Neuronal stem cell (in vitro differentiated cells): Measurements from ENCODE around the gene TRIM41.

Experiments used
- DNase-seq: peaks from one replicate; pipeline ENCODE4 v3.0.0-alpha.2; 2013; ENCODE audit warnings: low spot score
- H2AFZ ChIP-seq: one replicate; pipeline ENCODE4 v1.6.1; 2013; ENCODE audit warnings: mild to moderate bottlenecking, low read length, inconsistent platforms
- H2AK5ac ChIP-seq: 2 replicates; pipeline ENCODE4 v1.6.1; 2013; ENCODE audit warnings: low read depth, mild to moderate bottlenecking, inconsistent platforms, low read length, moderate library complexity, mixed read lengths
- H2BK120ac ChIP-seq: 2 replicates; pipeline ENCODE4 v1.6.1; 2013; ENCODE audit warnings: low read depth, mild to moderate bottlenecking, inconsistent platforms, low read length, moderate library complexity, mixed read lengths
- H2BK12ac ChIP-seq: one replicate; pipeline ENCODE4 v1.6.1; 2013; ENCODE audit warnings: low read length, inconsistent platforms
- H2BK15ac ChIP-seq: 2 replicates; pipeline ENCODE4 v1.6.1; 2013; ENCODE audit warnings: mild to moderate bottlenecking, low read length, inconsistent platforms, mixed read lengths
- H2BK5ac ChIP-seq: one replicate; pipeline ENCODE4 v1.6.1; 2013; ENCODE audit warnings: inconsistent platforms, mild to moderate bottlenecking, low read length, moderate library complexity
- H3K14ac ChIP-seq: one replicate; pipeline ENCODE4 v1.6.1; 2013; ENCODE audit warnings: low read length, inconsistent platforms
- H3K18ac ChIP-seq: 2 replicates; pipeline ENCODE4 v1.6.1; 2013; ENCODE audit warnings: low read length, inconsistent platforms
- H3K23ac ChIP-seq: 2 replicates; pipeline ENCODE4 v1.6.1; 2013; ENCODE audit warnings: low read depth, mild to moderate bottlenecking, mixed read lengths, low read length, inconsistent platforms; ENCODE audit not compliant: poor library complexity
- H3K27ac ChIP-seq: replicated peaks from 3 replicates; pipeline ENCODE4 v1.5.1; 2013; ENCODE audit warnings: low read length, inconsistent platforms
- H3K27me3 ChIP-seq, 3 experiments: 2 replicates each; pipeline ENCODE4 v1.6.1; 2013; ENCODE audit warnings: low read length in 3 of 3, mild to moderate bottlenecking in 2 of 3, inconsistent platforms in 1 of 3, low read depth in 1 of 3, mixed read lengths in 1 of 3, moderate library complexity in 1 of 3; ENCODE audit not compliant: control insufficient read depth in 3 of 3, insufficient read depth in 3 of 3
- H3K36me3 ChIP-seq, 2 donors: replicated peaks in 1 of 2; 2 replicates each; pipeline ENCODE4 v1.6.1; 2013; ENCODE audit warnings: low read length in 2 of 2; ENCODE audit not compliant: control insufficient read depth in 2 of 2, insufficient read depth in 2 of 2
- H3K4ac ChIP-seq: 2 replicates; pipeline ENCODE4 v1.6.1; 2013; ENCODE audit warnings: inconsistent platforms, mild to moderate bottlenecking, low read length, moderate library complexity
- H3K4me1 ChIP-seq, 2 donors: 1 replicate in 1 of 2; 2 replicates in 1 of 2; pipeline ENCODE4 v1.6.1; 2013; ENCODE audit warnings: low read length in 2 of 2, low read depth in 1 of 2; ENCODE audit not compliant: control insufficient read depth in 2 of 2, insufficient read depth in 1 of 2
- H3K4me2 ChIP-seq: one replicate; pipeline ENCODE4 v1.6.1; 2013; ENCODE audit warnings: mild to moderate bottlenecking, low read length, inconsistent platforms; ENCODE audit not compliant: insufficient read depth, poor library complexity, severe bottlenecking
- H3K4me3 ChIP-seq, 2 donors: 2 replicates each; pipeline ENCODE4 v1.5.1; 2013; ENCODE audit warnings: low read length in 2 of 2, mild to moderate bottlenecking in 2 of 2, inconsistent platforms in 1 of 2, moderate library complexity in 1 of 2
- H3K79me1 ChIP-seq: one replicate; pipeline ENCODE4 v1.6.1; 2013; ENCODE audit warnings: low read depth, mild to moderate bottlenecking, inconsistent platforms, low read length, moderate library complexity
- H3K9ac ChIP-seq: one replicate; pipeline ENCODE4 v1.6.1; 2013; ENCODE audit warnings: mild to moderate bottlenecking, low read depth, low read length, inconsistent platforms; ENCODE audit not compliant: poor library complexity
- H3K9me3 ChIP-seq, 2 donors: replicated peaks in 1 of 2; 2 replicates each; pipeline versions ENCODE3 to v1.6.1; 2013; ENCODE audit warnings: low read length in 2 of 2, mild to moderate bottlenecking in 2 of 2, inconsistent platforms in 1 of 2, low read depth in 1 of 2, mixed read lengths in 1 of 2, moderate library complexity in 1 of 2; ENCODE audit not compliant: control insufficient read depth in 2 of 2, insufficient read depth in 1 of 2
- H4K8ac ChIP-seq: one replicate; pipeline ENCODE4 v1.6.1; 2013; ENCODE audit warnings: low read depth, mild to moderate bottlenecking, inconsistent platforms, low read length, moderate library complexity
- H4K91ac ChIP-seq: one replicate; pipeline ENCODE4 v1.6.1; 2013; ENCODE audit warnings: low read length, low read depth, mild to moderate bottlenecking, inconsistent platforms; ENCODE audit not compliant: poor library complexity
- WGBS, 2 donors: extraction: QIAGEN DNeasy Blood & Tissue Kit; methylation state at CpG; one replicate each; pipeline ENCODE4 v1.1.7; 2013; ENCODE audit warnings: missing lambda C conversion rate in 2 of 2, mixed read lengths in 1 of 2; ENCODE audit not compliant: insufficient read length in 2 of 2, insufficient replicate concordance in 1 of 2; ENCODE audit errors: extremely low coverage in 2 of 2; 5-methylcytosine and 5-hydroxymethylcytosine counted together

TRIM41 gene

GRCh38 chr5:181219262-181220177 lies 3.6 kb upstream of the TRIM41 start:
- Histone ChIP-seq H3K9me3 (no peaks in the 10 kb centered on the region), H3K23ac (peak overlapping the region; percentile 92), H4K8ac (no peak overlapping the region), H3K4me2 (no peak overlapping the region), H2AK5ac (peak overlapping the region; percentile 45), H3K36me3 (peaks cover 0 to 1% of the 10 kb centered on the region in 2 donors), H3K27me3 (peaks cover 0 to 10% (median 0%) of the 10 kb centered on the region in 3 experiments), H2BK12ac (peak overlapping the region; percentile 43), H2BK120ac (no peak overlapping the region), H3K4me3 (no peak overlapping the region), H3K18ac (no peak overlapping the region), H2BK15ac (peak overlapping the region; percentile 55), H3K27ac (no peak overlapping the region), H3K14ac (no peak overlapping the region), H3K4ac (no peak overlapping the region), H2BK5ac (no peak overlapping the region), H4K91ac (no peak overlapping the region), H3K4me1 (peaks cover 5 to 8% of the 10 kb centered on the region in 2 donors), H3K9ac (no peak overlapping the region), H3K79me1 (peaks cover 2% of the 10 kb centered on the region), H2AFZ (no peak overlapping the region)
- DNase-seq = no peak
- WGBS, 2 donors = no CpG with 5 or more reads among the region's 49 CpGs

DNA sequence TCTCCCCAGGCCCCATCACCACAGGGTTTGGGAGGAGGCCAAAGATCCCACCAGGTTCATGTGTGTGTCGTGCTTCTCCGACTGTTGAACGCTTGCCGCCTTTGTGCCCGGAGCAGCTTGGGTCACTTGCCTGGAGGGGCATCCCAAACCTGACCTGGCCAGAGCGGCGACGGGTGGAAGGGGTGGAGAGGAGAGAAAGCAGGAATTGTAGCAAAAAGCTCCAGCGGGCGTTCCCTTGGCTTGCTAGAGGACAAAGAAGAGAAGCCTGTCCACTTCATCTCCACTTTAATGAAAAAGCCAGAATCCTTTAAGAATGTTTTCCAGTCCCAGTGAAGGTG lies 2.9 kb upstream of the TRIM41 start:
- H3K4ac ChIP-seq = no peak overlapping the region
- H3K36me3 ChIP-seq = peaks cover 5 to 8% of the 10 kb centered on the region in 2 donors
- H2BK15ac ChIP-seq = no peak overlapping the region
- WGBS, 2 donors = no CpG with 5 or more reads among the region's 10 CpGs
- no peak overlapping the region for H3K4me2 ChIP-seq
- no peak overlapping the region for H3K23ac ChIP-seq
- peaks cover 0 to 10% (median 0%) of the 10 kb centered on the region in 3 experiments for H3K27me3 ChIP-seq
- no peak overlapping the region for H3K9ac ChIP-seq
- no peak overlapping the region for H2AFZ ChIP-seq
- no peak overlapping the region for H3K27ac ChIP-seq
- H3K9me3 ChIP-seq = no peaks in the 10 kb centered on the region
- DNase-seq = no peak
- H2AK5ac ChIP-seq = no peak overlapping the region
- no peak overlapping the region for H3K18ac ChIP-seq
- H3K4me3 ChIP-seq = no peak overlapping the region
- no peak overlapping the region for H3K14ac ChIP-seq
- H4K91ac ChIP-seq = no peak overlapping the region
- H2BK5ac ChIP-seq = no peak overlapping the region
- H3K4me1 ChIP-seq = peaks cover 6 to 13% of the 10 kb centered on the region in 2 donors
- no peak overlapping the region for H2BK12ac ChIP-seq
- no peak overlapping the region for H2BK120ac ChIP-seq
- H4K8ac ChIP-seq = no peak overlapping the region
- H3K79me1 ChIP-seq = peaks cover 5% of the 10 kb centered on the region

GRCh38 chr5:181221105-181221791 lies 1.8 kb upstream of the TRIM41 start:
- Histone ChIP-seq H3K9me3 (no peaks in the 10 kb centered on the region), H2AK5ac (no peak overlapping the region), H3K27me3 (peaks cover 0 to 6% (median 0%) of the 10 kb centered on the region in 3 experiments), H2AFZ (peak overlapping the region; percentile 53), H4K91ac (no peak overlapping the region), H3K23ac (no peak overlapping the region), H3K14ac (no peak overlapping the region), H4K8ac (no peak overlapping the region), H3K9ac (no peak overlapping the region), H3K4me3 (peak overlapping the region; percentile 68 to 96), H3K36me3 (peaks cover 5 to 17% of the 10 kb centered on the region in 2 donors), H2BK12ac (no peak overlapping the region), H2BK120ac (no peak overlapping the region), H3K4me1 (peaks cover 6 to 13% of the 10 kb centered on the region in 2 donors), H3K27ac (peak overlapping the region; percentile 41), H2BK5ac (no peak overlapping the region), H3K4ac (no peak overlapping the region), H2BK15ac (no peak overlapping the region), H3K79me1 (peaks cover 5% of the 10 kb centered on the region), H3K18ac (no peak overlapping the region), H3K4me2 (peak overlapping the region; percentile 40)
- no CpG with 5 or more reads among the region's 27 CpGs for WGBS, 2 donors
- peak; percentile 23 for DNase-seq
